Activated naive CD4-positive, alpha-beta T cell (primary cell): ENCODE measurements around the gene ALG2.

Experiments used
- DNase-seq, 4 experiments: peaks; one replicate each; lab custom pipeline; 2025; lab: John Stamatoyannopoulos, UW

ALG2 gene

DNA sequence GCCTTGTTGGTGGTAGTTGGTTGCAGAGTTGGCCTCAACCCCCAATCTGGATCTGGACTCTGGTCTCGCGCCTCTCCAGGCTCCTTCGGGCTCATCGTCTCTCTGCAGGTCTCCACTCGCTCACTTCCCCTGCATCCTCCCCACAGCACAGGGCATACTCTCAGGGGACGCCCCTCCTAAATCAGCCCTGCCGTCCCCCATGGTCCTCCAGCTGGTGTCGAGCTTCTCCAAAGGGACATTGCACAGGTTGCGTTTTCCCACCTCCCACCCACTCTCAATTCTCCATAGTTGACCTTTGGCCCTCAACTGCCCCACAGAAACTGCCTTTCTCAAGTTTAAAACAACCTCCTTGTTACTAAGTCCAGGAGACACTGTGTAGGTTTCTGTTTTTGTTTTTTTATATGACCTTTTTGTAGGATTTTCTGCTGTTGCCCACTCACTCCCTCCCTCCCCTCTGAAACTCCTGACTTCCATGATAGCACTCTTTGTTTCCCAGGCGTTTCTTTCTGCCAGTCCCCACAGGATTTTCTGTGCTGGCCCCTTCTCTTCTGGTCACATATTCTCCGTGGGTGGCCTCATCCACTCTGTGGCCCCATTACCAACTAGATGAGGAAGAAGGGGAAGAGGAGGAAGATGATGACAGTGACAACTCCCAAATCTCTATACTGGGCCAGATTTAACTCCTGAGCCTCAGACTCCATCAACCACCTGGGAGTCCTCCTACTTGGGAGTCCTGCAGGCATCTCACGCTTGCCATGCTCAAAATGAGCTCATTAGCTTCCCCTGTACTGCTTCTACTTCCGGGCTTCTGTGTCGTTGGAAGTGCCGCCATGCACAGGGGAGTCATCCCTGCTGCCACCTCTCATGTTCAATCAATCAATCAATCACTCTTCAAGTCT, 50.3 kb downstream of the ALG2 start:
- no peak for DNase-seq

DNA sequence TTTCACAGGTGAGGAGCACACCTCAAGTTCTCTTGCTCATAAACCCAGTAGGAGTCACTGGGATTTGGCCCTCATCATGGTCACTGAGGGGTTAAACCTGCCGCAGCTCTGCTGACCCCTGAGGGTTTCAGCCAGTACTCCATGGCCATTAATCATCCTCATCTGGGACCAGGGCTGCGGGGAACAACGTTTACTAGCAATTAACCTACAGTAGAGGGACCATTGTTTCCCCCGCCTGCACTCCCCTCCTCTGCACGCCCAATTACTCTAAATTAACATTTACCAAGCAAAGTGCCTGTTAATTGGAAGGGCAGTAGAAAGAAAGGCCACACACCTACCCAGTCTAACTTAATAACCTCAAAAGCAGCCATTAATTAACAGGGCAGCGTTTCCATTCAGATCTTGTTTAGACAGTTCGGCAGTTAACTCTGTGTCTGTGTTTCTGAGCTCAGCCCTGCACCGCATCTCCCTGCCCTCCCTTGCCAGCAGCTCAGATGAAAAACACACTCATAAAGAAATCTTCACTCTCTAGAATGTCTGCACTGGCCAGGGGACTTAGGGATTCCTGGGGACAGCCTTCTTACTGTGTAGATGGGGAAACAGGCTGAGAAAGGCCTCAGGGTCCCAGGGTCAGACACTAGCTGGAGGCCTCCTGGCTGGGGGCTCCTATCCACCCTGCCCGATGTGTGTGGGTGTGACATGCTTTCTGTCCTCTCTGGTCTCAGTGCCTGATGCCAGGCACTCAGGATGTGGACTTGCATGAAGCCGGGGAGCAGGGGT, 51.6 kb downstream of the ALG2 start:
- DNase-seq: no peak

DNA sequence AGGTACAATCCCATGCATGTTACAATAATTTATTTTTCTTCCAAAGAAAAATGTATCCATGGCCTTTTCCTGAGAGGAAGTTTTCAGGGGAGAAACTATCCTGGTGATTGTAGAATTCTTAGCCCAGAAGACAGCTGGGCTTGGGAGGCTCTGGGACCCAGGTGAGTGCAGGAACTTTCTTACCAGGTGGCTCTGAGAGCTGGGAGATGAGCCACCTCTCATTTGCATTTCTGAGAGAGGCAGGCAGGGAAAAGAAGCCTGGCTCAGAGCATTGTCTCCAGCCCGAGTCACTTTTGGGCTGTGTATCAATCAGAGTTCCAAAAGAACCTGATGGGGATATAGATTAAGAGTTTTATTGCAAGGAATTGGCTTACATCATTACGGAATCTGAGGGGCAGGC, 52.7 kb downstream of the ALG2 start:
- no peak for DNase-seq

DNA sequence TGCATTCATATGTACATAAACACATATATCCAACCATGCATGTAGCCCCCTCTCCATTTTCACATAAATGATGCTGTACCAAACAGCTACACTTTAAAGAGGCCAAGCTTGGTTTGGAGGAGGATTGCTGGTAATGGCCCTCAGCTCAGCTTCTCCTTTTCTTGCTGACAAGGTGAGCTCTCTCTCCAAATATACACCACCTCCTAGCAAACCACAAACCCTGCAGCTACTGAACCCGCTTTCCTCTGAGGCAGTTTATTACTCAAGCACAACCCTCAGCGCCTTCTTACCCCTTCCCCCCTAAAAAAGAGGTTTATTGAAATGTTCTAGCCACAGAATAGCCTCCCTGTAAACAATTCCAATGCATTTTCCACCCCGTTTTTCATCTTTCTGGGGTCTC, 54.0 kb downstream of the ALG2 start:
- no peak for DNase-seq

DNA sequence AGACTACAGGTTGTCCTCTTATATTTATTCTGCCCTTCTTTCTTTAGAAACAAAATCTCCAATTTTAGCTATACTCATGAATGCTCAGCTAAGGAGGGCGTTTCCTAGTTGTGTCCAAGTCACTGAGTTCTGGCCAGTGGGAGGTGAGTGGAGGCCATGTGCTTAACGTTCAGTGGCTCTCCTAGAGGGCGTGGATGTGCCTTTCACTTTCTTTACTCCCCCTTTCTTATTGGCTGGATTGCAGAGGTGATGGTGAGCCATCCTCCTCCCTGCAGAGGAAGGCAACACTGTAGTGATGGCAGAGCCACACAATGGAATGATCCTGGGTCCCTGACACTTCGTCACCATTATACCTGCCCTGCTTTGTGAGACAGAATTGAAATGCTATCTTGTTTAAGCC, 54.6 kb downstream of the ALG2 start:
- DNase-seq: no peak
